ENCODE measurements around the gene DSCAML1.

The DSCAML1 gene

GRCh38 chr11:117781627-117782026, 15.4 kb downstream of the DSCAML1 start:
- Histone ChIP-seq H3K4me1 (ENCODE audit: insufficient read depth, low read length, severe bottlenecking) (no peaks in the 10 kb centered on the region), H3K27ac (ENCODE audit: low read depth, low read length, poor library complexity, severe bottlenecking) (no peak overlapping the region), H3K4me3 (ENCODE audit: low read depth, low read length, poor library complexity, severe bottlenecking) (no peak overlapping the region), H3K9me3 (ENCODE audit: low read length) (no peaks in the 10 kb centered on the region), H3F3A (ENCODE audit: insufficient read depth, low read length) (no peaks in the 10 kb centered on the region), H3K9me2 (ENCODE audit: low read depth, low read length) (no peaks in the 10 kb centered on the region), H3K27me3 (ENCODE audit: insufficient read depth, low read length) (no peaks in the 10 kb centered on the region), H3K36me3 (ENCODE audit: insufficient read depth, low read length) (no peaks in the 10 kb centered on the region), H3K4me2 (ENCODE audit: low read length) (no peak overlapping the region), H3K9ac (ENCODE audit: low read length) (no peak overlapping the region), H3K79me2 (ENCODE audit: insufficient read depth, low read length) (no peaks in the 10 kb centered on the region), H2AFZ (ENCODE audit: low read length) (no peak overlapping the region), H4K20me1 (ENCODE audit: insufficient read depth, low read length) (no peaks in the 10 kb centered on the region)
- no peak for TF ChIP-seq EZH2 (IDR thresholded peaks at IDR 0.05; ENCODE audit: borderline replicate concordance, low read length)
- no peak for TF ChIP-seq CTCF (IDR thresholded peaks at IDR 0.05; ENCODE audit: low read length)

GRCh38 chr11:117780456-117780855, 16.6 kb downstream of the DSCAML1 start:
- Histone ChIP-seq H2AFZ (ENCODE audit: low read length) (no peak overlapping the region), H3K9me3 (ENCODE audit: low read length) (no peaks in the 10 kb centered on the region), H3K4me2 (ENCODE audit: low read length) (no peak overlapping the region), H3K79me2 (ENCODE audit: insufficient read depth, low read length) (no peaks in the 10 kb centered on the region), H3K4me3 (ENCODE audit: low read depth, low read length, poor library complexity, severe bottlenecking) (no peak overlapping the region), H3K27me3 (ENCODE audit: insufficient read depth, low read length) (no peaks in the 10 kb centered on the region), H3K27ac (ENCODE audit: low read depth, low read length, poor library complexity, severe bottlenecking) (no peak overlapping the region), H3F3A (ENCODE audit: insufficient read depth, low read length) (no peaks in the 10 kb centered on the region), H3K9ac (ENCODE audit: low read length) (no peak overlapping the region), H3K9me2 (ENCODE audit: low read depth, low read length) (no peaks in the 10 kb centered on the region), H3K36me3 (ENCODE audit: insufficient read depth, low read length) (no peaks in the 10 kb centered on the region), H4K20me1 (ENCODE audit: insufficient read depth, low read length) (no peaks in the 10 kb centered on the region), H3K4me1 (ENCODE audit: insufficient read depth, low read length, severe bottlenecking) (no peaks in the 10 kb centered on the region)
- TF ChIP-seq CTCF (IDR thresholded peaks at IDR 0.05; ENCODE audit: low read length) = no peak
- no peak for TF ChIP-seq EZH2 (IDR thresholded peaks at IDR 0.05; ENCODE audit: borderline replicate concordance, low read length)

- no peaks in the 10 kb centered on the region for H3K4me1 ChIP-seq (ENCODE audit: insufficient read depth, low read length, severe bottlenecking)
- H2AFZ ChIP-seq (ENCODE audit: low read length) = no peak overlapping the region
- H3K9ac ChIP-seq (ENCODE audit: low read length) = no peak overlapping the region
- H3F3A ChIP-seq (ENCODE audit: insufficient read depth, low read length) = no peaks in the 10 kb centered on the region
- 0 out of 2 replicates have a peak, but pooled peaks cover 4% of the 10 kb centered on the region for H3K27me3 ChIP-seq (ENCODE audit: insufficient read depth, low read length)
- no peak for TF ChIP-seq EZH2 (IDR thresholded peaks at IDR 0.05; ENCODE audit: borderline replicate concordance, low read length)
- TF ChIP-seq CTCF (IDR thresholded peaks at IDR 0.05; ENCODE audit: low read length) = no peak
- H3K4me3 ChIP-seq (ENCODE audit: low read depth, low read length, poor library complexity, severe bottlenecking) = no peak overlapping the region
- H3K79me2 ChIP-seq (ENCODE audit: insufficient read depth, low read length) = no peaks in the 10 kb centered on the region
- H3K9me3 ChIP-seq (ENCODE audit: low read length) = no peaks in the 10 kb centered on the region
- H3K9me2 ChIP-seq (ENCODE audit: low read depth, low read length) = no peaks in the 10 kb centered on the region
- H3K4me2 ChIP-seq (ENCODE audit: low read length) = no peak overlapping the region
- no peaks in the 10 kb centered on the region for H4K20me1 ChIP-seq (ENCODE audit: insufficient read depth, low read length)
- H3K36me3 ChIP-seq (ENCODE audit: insufficient read depth, low read length) = no peaks in the 10 kb centered on the region
- no peak overlapping the region for H3K27ac ChIP-seq (ENCODE audit: low read depth, low read length, poor library complexity, severe bottlenecking)
These were observed 22.5 kb downstream of the DSCAML1 start for GRCh38 chr11:117774553-117774952.

Data from OCI-LY1 (cell line).